GM18526 (cell line): ENCODE measurements around the gene PAK6.

Source experiments
- POLR2A ChIP-seq: IDR thresholded peaks from 3 replicates; pipeline ENCODE4 v1.6.1; 2011; ENCODE audit not compliant: insufficient read length; ENCODE audit errors: extremely low read depth

Gene PAK6

DNA sequence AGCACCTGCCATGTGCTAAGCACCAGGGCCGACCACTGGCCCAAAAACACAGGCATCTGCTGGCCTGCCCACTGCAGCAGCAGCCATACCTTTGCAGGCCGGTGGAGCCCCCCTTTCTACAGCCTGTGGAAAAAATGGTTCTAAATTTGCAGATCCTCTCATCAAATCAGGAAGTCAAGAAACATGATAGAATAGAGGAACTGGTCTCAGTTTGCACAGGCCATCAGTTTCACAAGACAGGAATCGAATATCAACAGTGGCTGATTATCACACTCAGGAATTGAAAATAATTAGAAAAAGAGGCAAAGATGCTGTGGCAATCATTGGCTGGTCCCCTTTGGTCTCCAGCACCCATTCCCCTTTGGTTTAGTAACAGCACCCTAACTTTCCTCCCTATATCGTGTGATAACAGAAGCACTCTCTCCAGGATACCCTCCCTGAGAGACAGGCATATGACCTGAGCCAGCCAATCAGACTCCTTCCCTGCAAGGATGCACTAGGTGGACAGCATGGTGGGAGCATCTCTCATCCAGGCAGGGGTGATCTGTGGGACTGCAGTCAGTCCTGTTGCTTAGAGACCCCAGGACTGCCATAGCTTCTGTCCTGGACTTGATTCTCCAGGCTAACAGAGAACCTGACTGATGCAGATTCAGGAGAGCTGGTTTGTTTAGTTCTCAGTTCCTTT, 3.5 kb upstream of the PAK6 start:
- TF ChIP-seq POLR2A = no peak

- TF ChIP-seq POLR2A = no peak
These were observed 485 bp downstream of the PAK6 start for GRCh38 chr15:40239404-40239692.

DNA sequence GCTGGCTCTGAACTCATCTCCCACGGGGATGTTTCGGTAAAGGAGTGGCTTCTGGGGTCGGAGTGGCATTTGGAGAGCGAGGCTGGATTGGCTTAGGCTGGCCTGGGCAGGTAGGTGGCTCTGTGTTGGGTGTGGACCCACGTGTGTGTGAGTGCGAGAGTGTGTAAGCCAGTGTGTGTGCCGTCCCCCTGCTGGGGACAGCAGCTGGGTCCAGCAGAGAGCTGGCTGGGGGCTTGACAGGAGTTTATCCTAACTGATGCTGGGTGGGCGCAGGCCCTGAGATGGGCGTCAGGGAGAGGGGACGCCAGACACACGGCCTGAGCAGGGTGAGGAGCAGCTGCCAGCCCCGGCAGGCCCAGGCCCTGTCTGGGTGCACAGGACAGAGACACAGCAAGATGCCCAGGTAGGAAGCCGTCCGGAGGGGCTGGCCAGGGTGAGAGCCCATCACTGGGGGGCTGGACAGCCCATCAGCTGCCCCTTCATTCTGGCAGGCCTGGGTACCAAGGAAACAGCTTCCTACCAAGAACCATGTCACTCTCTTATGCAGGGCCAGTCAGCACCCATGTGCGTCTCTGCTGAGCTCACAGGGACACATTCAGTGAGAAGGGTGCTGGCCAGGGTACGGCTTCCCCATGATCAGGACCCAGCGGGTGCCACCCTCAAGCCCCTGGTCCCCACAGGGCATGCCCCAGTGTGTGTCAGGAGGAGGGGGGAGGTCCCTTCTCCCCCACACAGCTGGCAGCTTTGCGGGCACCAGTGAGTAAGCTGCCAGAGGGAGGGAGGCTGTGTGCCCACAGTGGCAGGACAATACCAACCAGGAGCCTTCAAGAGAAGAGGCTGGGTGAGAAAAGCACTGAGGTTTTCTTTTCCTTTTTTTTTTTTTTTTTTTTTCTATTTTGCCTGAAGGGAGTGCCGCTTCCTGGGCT, 1.1 kb downstream of the PAK6 start:
- TF ChIP-seq POLR2A = no peak

DNA sequence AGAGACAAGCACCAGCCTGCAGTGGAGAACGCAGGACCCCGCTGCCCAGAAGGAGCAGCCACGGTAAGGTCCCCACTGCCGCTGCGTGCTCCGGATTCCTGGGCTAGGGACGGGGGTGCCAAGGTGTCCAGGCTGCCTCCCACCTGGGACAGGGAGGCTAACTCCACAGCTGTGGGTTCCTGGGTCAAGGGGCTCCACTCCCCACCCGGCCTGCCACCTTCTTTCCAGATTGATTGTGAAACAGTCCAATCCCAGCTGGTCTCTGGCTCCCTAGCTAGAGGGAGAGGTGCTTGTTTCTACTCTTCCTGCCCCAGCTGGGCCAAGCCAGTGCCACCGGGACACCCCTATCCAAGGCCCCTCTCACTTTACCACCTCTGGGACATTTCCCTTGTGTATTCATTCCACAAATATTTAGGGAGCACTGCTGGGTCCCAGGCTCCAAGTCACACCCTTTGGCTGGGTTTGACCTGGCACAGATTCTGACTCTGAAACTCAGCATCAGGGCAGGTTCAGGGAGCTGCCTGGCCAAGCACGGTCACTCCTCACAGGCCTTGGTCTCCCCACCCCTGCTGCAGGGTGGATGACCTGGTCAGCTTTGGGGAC, 1.9 kb downstream of the PAK6 start:
- no peak for TF ChIP-seq POLR2A

- no peak for TF ChIP-seq POLR2A
These were observed 2.7 kb downstream of the PAK6 start for GRCh38 chr15:40241269-40242212.

DNA sequence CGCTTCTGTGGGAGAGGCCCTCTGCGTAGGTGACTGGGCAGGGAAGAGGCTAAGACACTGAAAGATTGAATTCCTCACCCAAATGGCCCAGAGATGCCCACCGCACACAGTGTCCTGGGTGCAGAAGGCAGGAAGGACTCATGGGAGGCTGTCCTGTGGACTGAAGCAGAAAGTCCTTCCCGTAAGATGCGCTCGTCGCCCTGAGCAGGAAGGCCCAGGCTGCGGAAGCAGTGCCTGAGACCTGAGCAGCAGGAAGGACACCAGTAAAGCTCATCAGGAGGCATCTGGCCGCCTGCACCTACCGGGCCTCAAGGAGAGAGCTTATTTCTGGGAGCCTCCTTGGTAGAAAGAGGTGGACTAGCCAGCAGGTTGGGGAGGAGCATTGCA, 3.3 kb downstream of the PAK6 start:
- no peak for TF ChIP-seq POLR2A

GRCh38 chr15:40242601-40243000, 3.7 kb downstream of the PAK6 start:
- TF ChIP-seq POLR2A = no peak

DNA sequence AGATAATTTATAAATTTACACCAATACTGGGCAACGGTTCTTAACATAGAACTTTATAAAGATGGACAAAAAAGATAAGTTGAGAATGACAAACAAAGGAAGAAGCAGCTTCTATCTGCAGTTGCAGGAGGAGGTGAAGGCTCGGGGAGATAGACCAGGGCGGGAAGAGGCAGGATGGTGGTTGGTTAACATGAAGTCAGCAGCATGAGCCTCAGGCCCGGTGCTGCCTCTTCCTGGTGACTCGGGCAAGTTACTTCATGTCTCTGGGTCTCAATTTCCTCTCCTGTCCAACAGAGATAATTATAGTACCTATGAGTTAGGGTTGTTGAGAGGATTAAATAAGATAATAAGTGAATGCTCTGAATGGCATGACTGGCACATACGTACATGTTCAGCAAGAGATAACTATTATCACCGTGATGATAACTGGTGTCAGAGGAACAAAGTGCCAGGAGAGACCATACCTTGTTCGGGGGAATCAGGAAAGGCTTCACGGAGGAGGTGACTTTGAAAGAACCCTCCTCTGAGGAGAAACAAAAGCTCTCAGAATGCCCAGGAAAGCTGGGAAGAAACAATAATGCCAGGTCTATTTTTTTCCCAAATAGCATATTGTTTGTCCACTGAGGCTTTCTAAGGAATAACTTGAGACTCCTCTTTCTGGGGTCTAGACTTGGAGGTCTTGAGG, 4.4 kb downstream of the PAK6 start:
- no peak for TF ChIP-seq POLR2A

DNA sequence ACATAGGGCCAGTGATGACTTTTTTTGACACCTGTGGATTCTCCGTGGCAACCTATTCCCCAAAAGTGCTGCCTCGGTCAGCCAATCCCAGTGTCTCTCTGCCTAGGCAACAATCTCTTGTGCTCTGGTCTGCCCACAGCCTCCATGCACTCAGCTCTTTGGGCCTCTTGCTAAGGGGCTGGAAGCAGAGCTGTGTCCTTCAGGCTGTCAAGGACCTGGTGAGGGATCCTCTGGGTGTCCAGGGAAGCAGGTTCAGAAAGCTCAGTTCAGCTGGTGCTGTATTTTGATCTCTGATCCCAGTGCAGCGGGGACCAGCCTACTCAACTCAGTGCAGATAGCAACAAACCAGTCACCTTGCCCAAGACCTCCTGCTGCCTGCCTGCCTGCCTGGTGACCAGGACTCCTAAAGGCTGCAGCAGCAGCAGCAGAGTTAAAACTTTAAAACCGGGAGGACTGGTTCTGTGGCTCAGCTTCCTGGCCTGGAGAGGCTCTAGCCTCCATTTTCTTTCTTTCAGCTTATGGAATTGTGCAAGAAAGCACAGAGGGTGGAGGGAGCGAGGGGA, 6.2 kb downstream of the PAK6 start:
- TF ChIP-seq POLR2A = no peak

GRCh38 chr15:40245666-40246450, 7.0 kb downstream of the PAK6 start:
- no peak for TF ChIP-seq POLR2A

DNA sequence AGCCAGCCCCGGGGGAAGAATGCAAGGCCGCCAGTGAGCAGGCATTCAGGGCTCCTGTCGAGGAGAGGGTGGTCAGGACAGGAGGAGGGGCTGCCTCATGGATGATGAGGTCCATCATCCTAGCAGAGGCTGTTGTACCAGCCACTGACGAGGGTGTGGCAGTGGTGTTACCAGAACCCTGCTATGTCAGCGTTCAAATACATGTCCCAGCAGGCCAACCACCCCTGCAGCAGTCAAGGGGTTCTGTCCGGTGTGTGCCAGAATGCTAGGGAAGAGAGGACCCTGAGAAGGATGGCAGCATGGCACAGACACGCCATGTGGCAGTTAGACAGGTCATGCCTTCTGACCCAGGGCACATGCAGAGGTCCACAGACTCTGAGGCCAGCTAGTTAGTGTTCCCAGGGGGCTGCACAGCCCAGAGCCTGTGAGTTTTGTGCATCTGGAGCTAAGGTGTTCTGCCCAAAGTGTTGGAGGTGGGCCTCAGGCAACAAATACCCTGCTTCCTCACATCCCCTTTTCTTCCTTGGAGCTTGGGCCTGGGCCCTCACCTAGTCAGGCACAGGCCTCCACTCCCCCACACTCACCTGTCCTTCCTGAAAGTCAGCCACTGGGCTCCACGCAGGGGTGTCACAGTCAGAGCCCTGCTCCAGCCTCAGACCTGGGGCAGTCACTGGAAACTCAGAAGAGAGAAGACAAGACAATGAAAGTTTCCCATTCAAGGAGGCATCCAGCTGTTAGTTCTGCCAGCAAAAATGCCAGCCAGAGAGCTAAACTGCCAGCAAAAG, 7.8 kb downstream of the PAK6 start:
- TF ChIP-seq POLR2A = no peak

GRCh38 chr15:40247406-40247971, 8.6 kb downstream of the PAK6 start:
- no peak for TF ChIP-seq POLR2A
